ENCODE results near the gene FRRS1L.

GRCh38 chr9:109192732-109193361 is 25.8 kb upstream of the FRRS1L start:
- TF ChIP-seq CTCF (IDR thresholded peaks at IDR 0.05; ENCODE audit: insufficient read depth, low read depth, low read length) (peak; percentile 26), EZH2 (IDR thresholded peaks at IDR 0.05; ENCODE audit: insufficient read depth, low read length) (no peak)

Data from astrocyte (in vitro differentiated cells and primary cell).